ENCODE measurements around the gene GATA2.

DNA sequence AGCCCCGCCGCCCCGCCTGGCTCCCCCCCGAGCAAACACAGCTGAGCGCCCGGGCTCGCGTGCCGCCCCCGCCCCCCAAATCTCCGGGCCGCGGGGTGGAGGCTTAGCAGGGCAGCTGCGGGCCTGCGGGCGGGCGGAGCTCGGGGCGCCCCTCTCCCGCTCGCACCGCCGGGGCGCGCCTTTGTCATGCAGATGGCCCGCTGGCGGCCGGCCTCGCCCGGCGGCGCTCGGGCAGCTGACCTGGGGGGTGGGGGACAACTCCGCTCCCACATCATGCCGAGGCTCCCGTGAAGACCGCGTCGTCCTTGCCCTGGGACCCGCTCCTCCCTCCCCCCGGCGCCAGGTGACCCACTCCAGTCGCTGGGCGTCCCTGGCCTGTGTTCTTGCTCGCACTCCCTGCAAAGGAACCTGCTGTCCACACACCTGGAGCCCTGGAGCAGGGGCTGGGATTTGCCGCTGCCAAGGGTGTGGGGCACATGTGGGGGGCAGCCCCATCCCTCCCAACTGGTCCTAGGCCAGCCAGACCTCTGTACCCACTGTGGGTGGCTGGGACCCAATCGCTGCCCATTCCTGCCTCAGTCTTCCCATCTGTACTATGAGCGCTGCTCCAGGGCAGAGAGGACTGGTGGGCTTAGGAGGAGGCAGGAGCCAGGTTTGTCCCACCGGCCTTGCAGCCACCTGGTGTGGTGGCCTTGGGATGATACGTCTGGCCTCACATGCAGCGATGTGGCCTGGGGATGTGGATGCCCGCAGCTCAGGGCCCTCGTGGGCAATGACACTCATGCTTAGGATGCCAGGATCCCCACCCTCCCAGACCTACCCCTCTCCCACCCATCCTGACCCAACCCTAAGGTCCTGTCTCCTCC lies 59.8 kb downstream of the GATA2 start:
- TF ChIP-seq, protein P1, sequence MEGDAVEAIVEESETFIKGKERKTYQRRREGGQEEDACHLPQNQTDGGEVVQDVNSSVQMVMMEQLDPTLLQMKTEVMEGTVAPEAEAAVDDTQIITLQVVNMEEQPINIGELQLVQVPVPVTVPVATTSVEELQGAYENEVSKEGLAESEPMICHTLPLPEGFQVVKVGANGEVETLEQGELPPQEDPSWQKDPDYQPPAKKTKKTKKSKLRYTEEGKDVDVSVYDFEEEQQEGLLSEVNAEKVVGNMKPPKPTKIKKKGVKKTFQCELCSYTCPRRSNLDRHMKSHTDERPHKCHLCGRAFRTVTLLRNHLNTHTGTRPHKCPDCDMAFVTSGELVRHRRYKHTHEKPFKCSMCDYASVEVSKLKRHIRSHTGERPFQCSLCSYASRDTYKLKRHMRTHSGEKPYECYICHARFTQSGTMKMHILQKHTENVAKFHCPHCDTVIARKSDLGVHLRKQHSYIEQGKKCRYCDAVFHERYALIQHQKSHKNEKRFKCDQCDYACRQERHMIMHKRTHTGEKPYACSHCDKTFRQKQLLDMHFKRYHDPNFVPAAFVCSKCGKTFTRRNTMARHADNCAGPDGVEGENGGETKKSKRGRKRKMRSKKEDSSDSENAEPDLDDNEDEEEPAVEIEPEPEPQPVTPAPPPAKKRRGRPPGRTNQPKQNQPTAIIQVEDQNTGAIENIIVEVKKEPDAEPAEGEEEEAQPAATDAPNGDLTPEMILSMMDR (conservative IDR thresholded peaks at IDR 0.05 in 1 of 2, IDR thresholded peaks at IDR 0.05 in 1 of 2; ENCODE audit: low read depth in 1 of 2, low read length in 2 of 2): no peak
- TF ChIP-seq EZH2 (IDR thresholded peaks at IDR 0.05; ENCODE audit: low read length, missing control alignments): peak; percentile 82

All from fibroblast of lung (primary cell).